H1 (cell line): ENCODE results near the gene CELF2. TPM values are rescaled to one million over a fixed set of nuclear protein-coding genes. Genes with fewer than 3 reads are reported as not detected.

Source experiments
- CTCF ChIA-PET: fragments of 300-600 bp; sonication (Branson Sonifier 250); formaldehyde crosslinking; loops from one replicate; lab custom pipeline; 2021; ENCODE audit not compliant: partially characterized antibody; lab: Charles Lee
- POLR2A ChIA-PET: fragments of 300-600 bp; sonication (Branson Sonifier 250); formaldehyde crosslinking; loops from one replicate; lab custom pipeline; 2021; ENCODE audit warnings: inconsistent platforms; ENCODE audit not compliant: partially characterized antibody; lab: Charles Lee
- DNase-seq, 2 experiments: peaks; one replicate each; pipeline versions ENCODE4 v3.0.0 to v3.0.0-alpha.2; 2010 to 2022; ENCODE audit warnings: low spot score in 2 of 2, low read depth in 1 of 2, mixed read lengths in 1 of 2
- FAIRE-seq: peaks from 2 replicates; lab custom pipeline; 2011; peaks lifted over from hg19 to GRCh38; lab: Jason Lieb, UNC
- H2AFZ ChIP-seq: 2 replicates; pipeline ENCODE4 v1.8.1; 2012; ENCODE audit warnings: low read length, inconsistent platforms
- H2AK5ac ChIP-seq: 2 replicates; pipeline ENCODE4 v1.6.1; 2013; ENCODE audit warnings: low read depth, low read length
- H2BK120ac ChIP-seq: replicated peaks from 2 replicates; pipeline ENCODE3; 2013; ENCODE audit warnings: low read depth, low read length, inconsistent platforms
- H2BK12ac ChIP-seq: 2 replicates; pipeline ENCODE4 v1.6.1; 2013; ENCODE audit warnings: low read depth, low read length
- H2BK15ac ChIP-seq: 2 replicates; pipeline ENCODE4 v1.6.1; 2013; ENCODE audit warnings: low read length
- H2BK20ac ChIP-seq: 2 replicates; pipeline ENCODE4 v1.6.1; 2013; ENCODE audit warnings: low read length
- H2BK5ac ChIP-seq: 2 replicates; pipeline ENCODE4 v1.6.1; 2013; ENCODE audit warnings: low read depth, low read length
- H3K14ac ChIP-seq: 2 replicates; pipeline ENCODE4 v1.6.1; 2013; ENCODE audit warnings: inconsistent platforms; ENCODE audit not compliant: insufficient read length
- H3K18ac ChIP-seq: 2 replicates; pipeline ENCODE4 v1.6.1; 2013; ENCODE audit warnings: low read length; ENCODE audit errors: extremely low read depth
- H3K23ac ChIP-seq: 2 replicates; pipeline ENCODE4 v1.6.1; 2013; ENCODE audit warnings: inconsistent platforms; ENCODE audit not compliant: insufficient read length
- H3K23me2 ChIP-seq: 2 replicates; pipeline ENCODE4 v1.6.1; 2013; ENCODE audit warnings: low read depth, low read length
- H3K27ac ChIP-seq: 2 replicates; pipeline ENCODE4 v1.6.1; 2011; ENCODE audit warnings: low read depth, low read length, inconsistent platforms
- H3K27me3 ChIP-seq, 4 experiments: replicated peaks in 1 of 4; 1 replicate in 1 of 4; 2 replicates in 3 of 4; pipeline versions ENCODE4 v1.6.1 to v1.8.1; 2011 to 2013; ENCODE audit warnings: low read length in 3 of 4, mild to moderate bottlenecking in 3 of 4, inconsistent platforms in 2 of 4, mixed read lengths in 2 of 4, moderate library complexity in 1 of 4; ENCODE audit not compliant: control insufficient read depth in 3 of 4, insufficient read depth in 3 of 4; ENCODE audit errors: extremely low read depth in 1 of 4
- H3K36me3 ChIP-seq, 4 experiments: 2 replicates each; pipeline versions ENCODE4 v1.6.1 to v1.8.1; 2011 to 2013; ENCODE audit warnings: mild to moderate bottlenecking in 4 of 4, low read length in 3 of 4, moderate library complexity in 2 of 4, control low read depth in 1 of 4, inconsistent platforms in 1 of 4; ENCODE audit not compliant: insufficient read depth in 4 of 4, control insufficient read depth in 2 of 4
- H3K4ac ChIP-seq: replicated peaks from 2 replicates; pipeline ENCODE3; 2013; ENCODE audit warnings: low read length, low read depth, mixed read lengths, inconsistent platforms; ENCODE audit not compliant: insufficient read length
- H3K4me1 ChIP-seq, 4 experiments: replicated peaks in 1 of 4; 1 replicate in 1 of 4; 2 replicates in 3 of 4; pipeline versions ENCODE4 v1.6.1 to v1.8.1; 2011 to 2013; ENCODE audit warnings: low read length in 3 of 4, inconsistent platforms in 2 of 4, mixed read lengths in 1 of 4; ENCODE audit not compliant: insufficient read depth in 4 of 4, control insufficient read depth in 3 of 4
- H3K4me2 ChIP-seq, 2 experiments: 2 replicates each; pipeline versions ENCODE4 v1.6.1 to v1.8.1; 2011 to 2013; ENCODE audit warnings: low read depth in 2 of 2, low read length in 2 of 2, control low read depth in 1 of 2, inconsistent platforms in 1 of 2, mild to moderate bottlenecking in 1 of 2; ENCODE audit not compliant: insufficient read depth in 1 of 2
- H3K4me3 ChIP-seq, 4 experiments: fragments of 200-600, 300-600 bp in 1 of 4; sonication (generic), shearing (Covaris generic), sonication (Bioruptor Twin) in 1 of 4; 2 replicates each; pipeline versions ENCODE4 v1.5.1 to v1.8.1; 2011 to 2016; ENCODE audit warnings: low read length in 4 of 4, low read depth in 3 of 4, control low read depth in 2 of 4, inconsistent platforms in 2 of 4, mild to moderate bottlenecking in 2 of 4, mixed read lengths in 1 of 4, moderate library complexity in 1 of 4; ENCODE audit not compliant: insufficient read depth in 2 of 4; ENCODE audit errors: extremely low read depth in 1 of 4
- H3K56ac ChIP-seq: replicated peaks from 2 replicates; pipeline ENCODE3; 2013; ENCODE audit warnings: low read depth, mild to moderate bottlenecking, mixed read lengths, low read length, inconsistent platforms; ENCODE audit not compliant: insufficient read length
- H3K79me1 ChIP-seq: 2 replicates; pipeline ENCODE4 v1.6.1; 2013; ENCODE audit warnings: low read depth, low read length, control low read depth
- H3K79me2 ChIP-seq, 2 experiments: 2 replicates each; pipeline versions ENCODE4 v1.6.1 to v1.8.1; 2012 to 2013; ENCODE audit warnings: low read length in 2 of 2, mild to moderate bottlenecking in 2 of 2, inconsistent platforms in 1 of 2; ENCODE audit not compliant: insufficient read depth in 2 of 2, control insufficient read depth in 1 of 2
- H3K9ac ChIP-seq, 4 experiments: replicated peaks in 1 of 4; 1 replicate in 1 of 4; 2 replicates in 3 of 4; pipeline versions ENCODE4 v1.6.1 to v1.8.1; 2011 to 2013; ENCODE audit warnings: low read depth in 3 of 4, low read length in 3 of 4, control low read depth in 2 of 4, mild to moderate bottlenecking in 2 of 4, moderate library complexity in 2 of 4, inconsistent platforms in 1 of 4; ENCODE audit errors: extremely low read depth in 1 of 4
- H3K9me3 ChIP-seq, 2 experiments: 2 replicates each; pipeline versions ENCODE4 v1.6.1 to v1.8.1; 2012 to 2013; ENCODE audit warnings: mild to moderate bottlenecking in 2 of 2, moderate library complexity in 2 of 2, control low read depth in 1 of 2, inconsistent platforms in 1 of 2, low read depth in 1 of 2, low read length in 1 of 2, mixed read lengths in 1 of 2; ENCODE audit not compliant: insufficient read depth in 2 of 2
- H4K20me1 ChIP-seq, 2 experiments: replicated peaks in 1 of 2; 2 replicates each; pipeline versions ENCODE3 to v1.8.1; 2011 to 2013; ENCODE audit warnings: inconsistent platforms in 2 of 2, low read length in 2 of 2, mild to moderate bottlenecking in 1 of 2; ENCODE audit not compliant: insufficient read depth in 2 of 2, control insufficient read depth in 1 of 2
- H4K5ac ChIP-seq: 2 replicates; pipeline ENCODE4 v1.6.1; 2013; ENCODE audit warnings: low read length, low read depth, mixed read lengths, inconsistent platforms; ENCODE audit not compliant: insufficient read length
- H4K8ac ChIP-seq: 2 replicates; pipeline ENCODE4 v1.8.0; 2013; ENCODE audit warnings: mild to moderate bottlenecking, moderate library complexity, low read length, inconsistent platforms; ENCODE audit not compliant: insufficient read depth; ENCODE audit errors: extremely low read depth
- H4K91ac ChIP-seq: replicated peaks from 2 replicates; pipeline ENCODE3; 2013; ENCODE audit warnings: low read length, mixed read lengths, inconsistent platforms; ENCODE audit not compliant: insufficient read length
- ATF3 ChIP-seq: IDR thresholded peaks from 2 replicates; pipeline ENCODE4 v1.6.1; 2011; ENCODE audit warnings: low read depth, mild to moderate bottlenecking, low read length; ENCODE audit not compliant: insufficient read depth
- CBX8 ChIP-seq: fragments of 300-800, 300-1000 bp; sonication (generic); IDR thresholded peaks from 2 replicates; pipeline ENCODE4 v1.7.1; 2016; ENCODE audit warnings: low read depth, low read length, borderline replicate concordance
- CEBPB ChIP-seq: IDR thresholded peaks from 2 replicates; pipeline ENCODE4 v1.6.1; 2012; ENCODE audit warnings: low read depth, low read length
- FOSL1 ChIP-seq: IDR thresholded peaks from 2 replicates; pipeline ENCODE4 v1.6.1; 2011; ENCODE audit warnings: mild to moderate bottlenecking, low read depth, low read length, moderate library complexity; ENCODE audit not compliant: insufficient read depth
- GTF2F1 ChIP-seq: IDR thresholded peaks from 2 replicates; pipeline ENCODE4 v1.6.1; 2012; ENCODE audit warnings: low read depth, low read length, improper control_type of control experiment, borderline replicate concordance
- KDM1A ChIP-seq: fragments of 200-600, 300-600 bp; sonication (generic); IDR thresholded peaks from 2 replicates; pipeline ENCODE4 v1.7.1; 2016; ENCODE audit warnings: mild to moderate bottlenecking, low read length, borderline replicate concordance
- MAFK ChIP-seq: IDR thresholded peaks from 2 replicates; pipeline ENCODE4 v1.6.1; 2012; ENCODE audit warnings: low read depth, mild to moderate bottlenecking, improper control_type of control experiment, low read length
- WGBS, 2 experiments: shearing (Covaris generic) in 1 of 2; methylation state at CpG; one replicate each; pipeline versions ENCODE4 v1.1.6 to v1.1.7; 2013 to 2015; ENCODE audit warnings: low lambda C conversion rate in 2 of 2, mixed read lengths in 2 of 2, inconsistent platforms in 1 of 2, low coverage in 1 of 2, missing lambda C conversion rate in 1 of 2; ENCODE audit not compliant: insufficient replicate concordance in 2 of 2, insufficient coverage in 1 of 2, insufficient read length in 1 of 2; ENCODE audit errors: extremely low coverage in 1 of 2, missing lambda C conversion rate in 1 of 2; 5-methylcytosine and 5-hydroxymethylcytosine counted together
- polyA plus RNA-seq, 7 experiments: library from polyadenylated mRNA; depleted of rRNA in 3 of 7; stranded (reverse) in 5 of 7; unstranded in 2 of 7; fragments of >200 nt in 5 of 7; fragments of 200-250 nt in 2 of 7; gene quantifications; 1 replicate in 5 of 7; 2 replicates in 1 of 7; 4 replicates in 1 of 7; pipeline versions ENCODE4 v1.2.1 to v1.2.3, GENCODE V29; 2011 to 2013; ENCODE audit warnings: missing spikeins in 2 of 7, mixed read lengths in 2 of 7
- total RNA-seq: library from RNA; stranded (reverse); fragmentation: NEBNext Ultra II Directional; extraction: Animal tissue kit (Norgen Biotek cat#: 25700); gene quantifications from 2 replicates; pipeline ENCODE4 v1.2.1, GENCODE V29; 2021

The CELF2 gene
- total and polyA plus RNA-seq, 2 of the 8 experiments (the other 6 are each of a cell fraction or from before 2014, with no cell fraction given) = 18.3 to 22.7 TPM

DNA sequence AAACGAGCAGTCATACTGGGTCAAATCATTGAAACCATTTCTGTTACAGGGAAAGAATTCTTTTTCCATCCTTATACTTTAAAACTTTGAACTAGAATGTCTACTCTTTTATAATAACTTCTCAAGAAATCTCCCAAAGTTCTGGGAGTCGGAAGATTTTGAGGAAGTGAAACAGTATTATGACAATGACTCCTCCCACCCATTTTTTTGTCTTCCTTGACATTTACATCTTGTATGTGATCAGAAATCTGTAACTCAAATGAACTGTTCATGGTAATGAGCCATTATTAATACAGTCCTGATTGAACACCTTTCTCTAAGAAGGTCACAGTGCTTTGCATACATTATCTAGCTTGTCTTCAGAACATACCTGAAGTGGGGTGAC is 227.4 kb downstream of the CELF2 start:
- Histone ChIP-seq H3K9ac (no peak overlapping the region), H3K4me2 (no peak overlapping the region), H3K56ac (no peak overlapping the region), H3K18ac (no peak overlapping the region), H4K20me1 (no peaks in the 10 kb centered on the region), H2BK5ac (no peak overlapping the region), H3K23me2 (no peaks in the 10 kb centered on the region; the same call in 1 of the 2 replicates), H3K4ac (no peak overlapping the region), H2BK12ac (no peak overlapping the region), H2BK20ac (no peak overlapping the region), H3K36me3 (no peaks in the 10 kb centered on the region), H3K79me2 (no peaks in the 10 kb centered on the region), H3K14ac (no peak overlapping the region), H3K9me3 (no peaks in the 10 kb centered on the region), H3K23ac (no peak overlapping the region), H2AK5ac (no peak overlapping the region), H3K4me3 (no peak overlapping the region), H2AFZ (no peak overlapping the region), H2BK15ac (no peak overlapping the region), H3K4me1 (peaks cover 5 to 13% (median 6%) of the 10 kb centered on the region in 4 experiments; a peak in 5 of 7 replicates), H3K27ac (no peak overlapping the region), H2BK120ac (no peak overlapping the region), H3K79me1 (0 out of 2 replicates have a peak, but pooled peaks cover 2% of the 10 kb centered on the region), H4K5ac (no peak overlapping the region), H4K91ac (no peak overlapping the region), H3K27me3 (no peaks in the 10 kb centered on the region), H4K8ac (no peak overlapping the region)
- DNase-seq = no peak
- CTCF ChIA-PET = interaction anchor here (0.9 to 1.0 kb wide), 2 partner anchors 13 to 38 kb away, joined by 3 read pairs; no protein-coding TSS in a partner anchor
- 100% methylated on average over 2 of the region's 2 CpGs; no CpG with 5 or more reads in 1 of the 2 experiments for WGBS, 2 experiments
- POLR2A ChIA-PET = no interaction called here
- TF ChIP-seq GTF2F1 (no peak), CEBPB (no peak), FOSL1 (no peak), KDM1A (no peak), CBX8 (no peak), MAFK (no peak), ATF3 (no peak)
- FAIRE-seq = no peak
